ENCODE measurements around the gene TBC1D22B.
"Not testable (repeated sequence)": the region's sequence is repeated elsewhere in the genome, so short reads cannot be mapped to it uniquely, and the experiment has no call there.

TBC1D22B gene

DNA sequence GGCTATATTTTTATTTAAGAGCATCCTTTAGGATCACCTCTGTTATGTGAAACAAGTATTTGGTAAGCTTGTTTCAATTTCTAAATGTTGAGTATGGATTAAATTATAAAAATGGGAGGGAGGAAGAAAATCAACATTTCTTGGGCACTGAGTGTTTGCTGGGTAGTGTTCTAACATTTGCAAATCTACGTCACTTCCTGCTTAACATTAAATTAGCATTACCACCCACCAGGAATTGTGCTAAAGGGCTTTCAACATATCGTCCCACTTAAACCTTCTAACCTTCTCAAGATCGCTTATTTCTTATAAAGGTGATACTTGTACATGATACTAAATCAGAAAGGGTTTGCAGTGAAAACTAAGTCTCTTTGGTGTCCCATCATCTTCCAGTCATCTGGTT is 8.3 kb downstream of the TBC1D22B start:
- DNase-seq (ENCODE audit: low read depth in 2 of 2) = no peak

DNA sequence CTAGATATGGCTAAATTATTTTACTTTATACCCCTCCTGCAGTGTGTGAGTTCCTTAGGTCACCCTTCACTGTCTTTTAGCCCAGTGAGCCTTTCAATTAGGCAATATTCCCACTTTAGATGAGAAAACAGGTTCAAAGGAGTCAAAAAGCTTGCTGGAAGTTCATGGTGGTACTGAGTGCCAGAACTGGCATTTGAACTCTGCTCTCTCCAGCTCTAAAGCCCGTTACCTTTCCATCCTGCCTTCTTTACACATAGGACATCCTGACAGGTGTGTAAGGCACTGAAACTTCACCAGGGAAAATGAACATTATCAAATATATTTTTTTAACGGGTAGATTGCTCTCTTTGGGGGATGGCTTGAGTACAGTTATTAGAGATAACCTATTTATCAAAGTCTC is 11.5 kb downstream of the TBC1D22B start:
- no peak for DNase-seq (ENCODE audit: low read depth in 2 of 2)

DNA sequence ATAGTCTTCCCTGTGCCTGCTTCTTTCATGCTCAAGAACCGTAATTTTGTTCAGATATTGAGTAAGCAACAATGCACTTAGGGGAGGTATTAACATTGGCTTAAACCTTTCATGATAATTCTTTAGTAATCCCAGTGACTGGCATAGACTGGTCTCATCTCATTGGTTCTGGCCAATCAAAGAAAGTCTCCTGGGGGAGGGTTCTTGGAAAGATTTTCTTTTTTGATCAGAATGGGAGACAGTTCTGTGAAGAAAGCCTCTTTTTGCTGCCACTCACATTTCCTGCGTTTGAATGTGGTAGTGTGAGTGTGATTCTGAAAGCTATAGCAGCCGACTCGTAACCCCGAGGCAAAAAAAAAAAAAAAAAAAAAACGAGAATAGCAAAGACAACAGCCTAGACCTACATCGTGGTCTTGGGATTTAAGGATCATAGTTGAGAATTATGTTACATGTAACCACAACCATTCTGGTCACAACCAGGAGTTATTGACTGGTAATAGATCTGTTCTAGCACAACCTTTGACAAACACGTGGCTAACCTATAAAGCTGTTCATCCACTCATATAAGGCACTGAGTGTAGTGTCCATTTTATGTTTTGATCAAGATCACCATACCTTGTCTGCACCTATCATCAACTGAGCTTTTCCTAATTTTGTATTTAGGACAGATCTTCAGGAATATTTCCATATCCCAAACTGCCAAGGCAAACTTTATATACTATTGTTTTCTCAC is 15.4 kb downstream of the TBC1D22B start:
- no peak for DNase-seq (ENCODE audit: low read depth in 2 of 2)

DNA sequence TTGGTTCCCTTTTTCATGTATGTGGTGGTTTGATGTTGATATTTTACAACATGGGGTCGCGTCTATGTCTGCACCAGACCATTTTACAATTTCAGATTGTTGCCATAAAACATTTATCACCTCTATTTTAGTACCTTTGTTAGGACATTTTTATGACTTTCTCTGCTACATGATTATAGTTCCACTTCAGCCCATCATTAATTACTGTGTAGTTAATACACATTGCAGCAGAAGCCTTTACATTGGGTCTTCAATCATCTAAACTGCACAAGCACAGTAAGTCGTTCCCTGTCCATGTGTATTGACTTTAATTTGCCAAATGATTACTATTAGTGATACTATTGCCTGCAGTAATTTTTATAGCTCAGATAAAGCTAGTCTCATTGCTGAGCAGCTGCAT is 16.1 kb downstream of the TBC1D22B start:
- no peak for DNase-seq (ENCODE audit: low read depth in 2 of 2)

DNA sequence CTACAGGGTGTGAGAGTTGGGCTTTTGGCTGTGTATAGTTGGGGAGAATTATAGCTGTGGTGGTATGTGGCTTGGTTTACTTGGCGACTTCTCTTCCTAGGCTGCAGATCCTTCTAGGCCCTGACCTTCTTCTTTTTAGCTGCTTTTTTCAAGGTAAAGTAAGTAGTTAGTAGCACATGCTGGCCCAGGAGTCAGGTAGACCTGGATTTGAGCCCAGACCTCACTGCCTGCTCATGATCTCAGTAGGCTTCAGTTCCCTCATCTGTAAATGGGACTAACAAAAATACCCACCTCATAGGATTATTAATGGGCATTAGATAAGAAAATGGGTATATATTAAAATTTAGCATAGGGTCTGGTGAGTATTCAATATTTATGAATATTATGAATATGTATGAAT is 17.8 kb downstream of the TBC1D22B start:
- DNase-seq (ENCODE audit: low read depth in 2 of 2) = no peak

DNA sequence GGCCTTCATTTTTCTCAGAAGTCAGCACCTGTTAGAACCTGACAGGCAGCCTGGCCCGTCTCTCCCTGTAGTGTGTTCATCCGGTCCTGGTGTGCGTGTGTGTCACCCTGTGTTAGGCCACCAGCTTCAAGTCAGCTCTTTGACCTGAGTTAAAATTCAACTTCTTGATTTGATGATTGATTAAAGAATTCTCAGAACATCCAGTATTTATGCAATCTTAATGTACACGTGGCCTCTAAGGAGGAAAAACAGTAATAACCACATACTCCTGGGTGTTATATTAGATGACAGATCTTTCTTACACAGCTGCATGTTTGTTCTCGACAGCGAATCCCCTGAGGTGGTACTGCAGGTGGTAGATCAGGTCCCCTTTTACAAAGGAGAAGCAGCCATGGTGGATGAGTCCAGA is 19.4 kb downstream of the TBC1D22B start:
- no peak for DNase-seq (ENCODE audit: low read depth in 2 of 2)

DNA sequence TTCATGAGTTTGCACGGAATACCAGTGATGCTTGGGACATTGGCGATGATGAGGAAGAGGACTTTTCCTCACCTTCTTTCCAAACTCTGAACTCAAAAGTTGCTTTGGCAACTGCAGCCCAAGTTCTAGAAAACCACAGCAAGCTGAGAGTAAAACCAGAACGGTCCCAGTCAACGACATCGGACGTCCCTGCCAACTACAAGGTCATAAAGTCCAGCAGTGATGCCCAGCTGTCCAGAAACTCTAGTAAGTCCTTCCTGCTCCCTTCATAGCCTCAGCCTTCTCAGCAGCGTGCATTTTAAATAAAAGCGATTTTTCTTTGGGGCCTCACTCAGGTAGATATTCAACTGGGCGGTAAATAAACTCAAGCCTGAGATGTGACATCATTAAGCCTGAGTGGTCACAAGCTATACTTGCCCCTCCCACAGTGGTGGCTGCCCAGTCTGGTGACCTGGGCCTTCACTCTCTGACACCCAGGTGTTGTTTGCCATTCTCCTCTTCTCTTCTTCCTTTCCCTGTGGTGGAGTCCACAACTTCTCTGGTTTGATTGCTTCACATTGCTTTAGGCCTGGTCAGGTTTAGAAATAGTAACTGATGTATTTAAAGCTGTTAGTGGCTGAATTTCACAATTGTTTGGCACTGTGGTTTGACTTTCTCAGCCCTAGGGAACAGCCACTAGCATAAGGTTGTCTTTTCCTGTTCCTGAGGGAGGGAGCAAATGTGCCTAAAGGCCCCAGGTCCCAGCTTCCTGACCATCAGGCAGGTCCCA is 22.0 kb downstream of the TBC1D22B start:
- DNase-seq (ENCODE audit: low read depth in 2 of 2) = no peak

DNA sequence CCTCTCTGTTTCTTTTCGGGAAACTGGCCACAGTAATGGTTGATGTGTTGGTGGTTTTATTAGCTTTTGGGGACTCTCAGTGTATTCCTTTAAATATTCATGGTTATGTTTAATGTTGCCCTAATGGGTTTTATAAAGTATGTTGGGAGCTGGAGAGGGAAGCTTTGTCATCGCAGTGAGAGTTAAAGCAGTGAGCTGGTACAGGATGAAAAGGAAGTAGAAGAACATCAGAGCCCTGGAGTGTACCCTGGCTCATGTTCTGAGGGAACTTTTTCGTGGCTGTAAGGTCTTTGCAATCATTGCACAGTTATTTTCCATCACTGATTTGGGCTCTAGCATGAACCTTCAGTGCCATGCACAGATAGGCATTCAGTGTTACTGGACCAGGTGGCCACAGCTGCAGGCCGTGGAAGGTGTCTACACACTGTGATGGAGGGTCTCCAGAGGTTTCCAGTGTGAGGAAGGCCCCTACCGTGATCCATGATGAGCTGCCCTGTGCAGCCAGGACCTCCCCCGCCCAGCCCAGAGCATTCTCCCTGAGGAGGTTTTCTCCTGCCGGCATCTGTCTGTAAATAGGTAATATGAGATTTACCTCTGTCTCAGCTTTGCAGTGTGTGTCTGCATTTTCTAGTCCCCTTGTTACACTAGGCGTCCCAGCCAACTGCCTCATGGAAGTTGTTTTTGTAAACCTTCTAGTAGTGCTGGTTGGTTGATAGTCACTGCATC is 22.8 kb downstream of the TBC1D22B start:
- DNase-seq (ENCODE audit: low read depth in 2 of 2) = no peak

DNA sequence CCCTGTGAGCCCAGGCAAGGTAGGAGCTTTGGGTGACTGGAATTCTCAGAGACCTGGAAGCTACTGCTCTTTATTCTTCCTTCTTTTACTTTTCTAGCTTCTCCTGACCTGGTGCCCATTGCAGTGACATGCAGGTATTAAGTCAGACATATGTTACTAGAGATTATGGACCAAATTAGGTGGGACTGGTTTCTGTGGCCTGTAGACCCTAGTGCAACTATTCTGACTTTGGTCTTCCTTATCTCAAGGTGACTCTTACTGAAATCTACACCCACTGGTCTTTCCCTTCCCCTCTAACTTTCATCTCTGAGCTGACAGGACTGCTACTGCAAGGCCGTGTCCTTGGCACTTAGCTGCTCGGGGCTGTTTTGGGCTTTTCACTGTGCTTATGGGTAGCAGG is 24.8 kb downstream of the TBC1D22B start:
- DNase-seq (ENCODE audit: low read depth in 2 of 2) = no peak

DNA sequence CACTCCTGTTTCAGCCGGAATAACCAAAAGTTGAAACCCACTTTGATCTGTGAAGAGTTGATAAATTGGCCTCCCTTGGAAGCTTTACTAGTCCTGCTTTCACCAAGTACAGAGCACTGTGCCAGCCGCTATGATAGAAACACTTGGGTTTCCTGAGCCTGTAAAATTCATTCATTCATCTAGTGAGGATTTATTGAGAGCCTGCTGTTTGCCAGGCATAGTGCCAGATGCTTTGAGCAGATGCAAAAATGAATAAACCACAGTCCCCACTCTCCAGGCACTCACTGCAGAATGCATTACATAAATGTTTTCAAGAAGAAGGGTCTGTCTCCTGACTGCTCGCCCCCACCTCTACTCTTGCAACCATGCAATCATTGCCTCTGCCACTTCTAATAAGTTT is 25.7 kb downstream of the TBC1D22B start:
- DNase-seq (ENCODE audit: low read depth in 2 of 2) = no peak

DNA sequence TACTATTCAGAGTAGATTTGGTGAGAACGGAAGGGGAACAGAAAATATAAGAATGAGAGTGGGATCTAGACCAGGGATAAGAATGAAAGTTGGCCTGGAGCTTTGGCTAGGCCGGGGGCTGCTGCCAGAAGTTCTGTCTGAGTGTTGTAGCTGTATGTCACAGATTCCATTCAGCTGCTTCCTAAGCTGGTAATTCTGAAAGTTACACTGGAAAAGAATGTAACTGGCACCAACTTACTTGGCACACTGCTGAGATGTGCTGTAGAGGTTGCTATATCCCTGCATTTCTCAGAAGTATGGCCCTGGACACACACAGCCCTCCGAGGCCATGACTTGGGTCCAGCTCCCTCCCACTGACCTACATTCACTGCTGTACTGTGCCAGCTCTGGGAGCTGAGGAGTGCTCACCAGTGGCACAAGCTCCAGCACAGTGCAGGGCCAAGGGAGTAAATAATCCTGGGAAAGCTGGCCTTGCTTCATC is 26.1 kb downstream of the TBC1D22B start:
- no peak for DNase-seq (ENCODE audit: low read depth in 2 of 2)

DNA sequence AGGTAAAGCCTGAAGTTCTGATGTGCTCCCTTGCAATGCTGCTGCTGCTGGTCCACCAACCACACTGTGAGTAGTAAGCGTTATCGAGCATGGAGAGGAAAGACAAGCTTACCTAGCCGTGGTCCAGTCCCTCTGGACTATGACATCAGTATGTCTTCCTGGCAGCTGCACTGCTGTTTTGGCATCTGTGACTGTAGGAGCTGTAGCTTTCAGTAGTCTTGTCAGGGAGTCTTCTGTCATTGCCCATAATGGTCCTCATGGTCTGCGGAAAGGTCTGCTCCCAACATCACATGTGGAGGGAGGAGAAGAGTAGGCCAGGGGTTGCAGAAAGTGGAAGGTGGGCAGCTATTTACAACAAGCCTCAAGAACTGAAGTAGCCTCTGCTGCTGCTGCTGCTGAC is 27.2 kb downstream of the TBC1D22B start:
- DNase-seq (ENCODE audit: low read depth in 2 of 2) = no peak

DNA sequence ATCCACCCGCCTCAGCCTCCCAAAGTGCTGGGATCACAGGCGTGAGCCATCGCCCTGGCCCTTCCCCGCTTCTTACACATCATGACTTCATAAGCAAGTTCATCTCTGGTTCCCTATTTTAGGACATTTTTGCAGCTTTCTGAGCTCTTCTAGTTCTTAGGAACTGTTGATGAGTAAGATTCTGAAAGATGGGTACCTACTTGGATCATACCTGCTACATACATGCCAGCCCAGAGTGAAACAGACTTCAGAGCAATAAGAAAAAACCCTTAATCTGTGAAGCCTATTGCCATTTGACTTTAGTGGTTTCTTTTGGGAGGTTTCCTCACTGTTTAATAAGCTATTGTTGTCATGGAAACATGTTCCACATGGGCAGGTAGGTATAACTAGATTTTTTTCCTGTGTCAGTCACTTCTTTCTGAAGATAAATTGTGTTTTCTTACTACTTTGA is 28.3 kb downstream of the TBC1D22B start:
- DNase-seq (ENCODE audit: low read depth in 2 of 2) = no peak

DNA sequence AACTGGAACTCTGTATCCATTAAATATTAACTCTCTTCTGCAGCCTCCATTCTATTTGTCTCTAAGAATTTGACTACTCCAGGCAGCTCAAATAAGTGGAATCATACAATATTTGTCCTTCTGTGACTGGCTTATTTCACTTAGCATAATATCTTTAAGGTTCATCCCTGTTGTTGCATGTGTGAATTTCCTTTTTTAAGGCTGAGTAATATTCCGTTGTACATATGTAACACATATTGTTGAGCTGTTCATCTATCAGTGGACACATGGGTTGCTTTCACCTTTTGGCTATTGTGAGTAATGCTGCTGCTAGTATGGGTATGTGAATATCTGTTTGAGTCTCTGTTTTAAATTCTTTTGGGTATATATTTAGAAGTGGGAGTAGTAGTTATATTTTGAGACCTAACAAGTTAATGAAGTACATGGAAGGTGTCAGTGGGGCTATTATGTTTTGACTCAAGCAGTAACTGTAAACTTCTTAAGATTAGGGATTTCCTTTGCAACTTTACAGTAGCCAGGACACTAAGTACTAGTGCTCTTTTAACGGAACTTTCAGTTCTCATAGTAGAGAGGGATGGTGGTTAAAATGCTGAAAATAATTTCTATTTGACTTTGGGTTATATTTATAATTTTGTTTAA is 30.1 kb downstream of the TBC1D22B start:
- DNase-seq (ENCODE audit: low read depth in 2 of 2) = no peak

DNA sequence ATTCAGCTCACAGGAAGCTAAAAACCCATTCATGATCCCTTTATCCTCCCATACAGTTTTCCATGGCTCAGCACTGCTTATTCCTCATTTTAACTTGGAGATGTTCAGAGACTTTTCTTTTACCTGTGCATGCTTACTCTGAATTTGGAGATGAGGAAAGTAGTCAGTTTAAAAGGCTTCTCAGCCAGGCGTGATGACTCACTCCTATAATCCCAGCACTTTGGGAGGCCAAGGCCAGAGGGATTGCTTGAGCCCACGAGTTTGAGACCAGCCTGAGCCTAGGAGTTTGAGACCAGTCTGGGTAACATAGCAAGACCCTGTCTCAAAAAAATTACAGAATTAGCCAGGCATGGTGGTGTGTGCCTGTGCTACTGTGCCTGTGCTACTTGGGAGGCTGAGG is 30.7 kb downstream of the TBC1D22B start:
- DNase-seq (ENCODE audit: low read depth in 2 of 2) = no peak

DNA sequence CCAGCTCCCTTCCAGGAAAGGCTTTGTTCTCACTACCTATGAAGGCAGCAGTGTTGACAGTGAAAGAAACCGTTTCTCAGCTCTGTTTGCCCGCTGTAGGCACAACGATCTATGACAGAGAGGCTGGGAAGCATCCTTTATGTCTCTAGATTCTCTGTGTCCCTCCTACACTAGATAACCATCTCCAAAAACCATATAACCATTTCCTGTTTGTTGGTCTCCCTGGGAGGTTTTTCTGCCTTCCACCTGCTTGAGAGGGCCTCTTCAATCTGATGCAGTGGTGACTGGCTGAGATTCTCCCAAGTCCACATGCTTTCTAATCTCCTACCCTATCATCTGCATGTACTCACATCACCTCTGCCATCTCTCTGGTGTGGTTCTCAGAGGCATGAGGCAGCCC is 32.4 kb downstream of the TBC1D22B start:
- no peak for DNase-seq (ENCODE audit: low read depth in 2 of 2)

DNA sequence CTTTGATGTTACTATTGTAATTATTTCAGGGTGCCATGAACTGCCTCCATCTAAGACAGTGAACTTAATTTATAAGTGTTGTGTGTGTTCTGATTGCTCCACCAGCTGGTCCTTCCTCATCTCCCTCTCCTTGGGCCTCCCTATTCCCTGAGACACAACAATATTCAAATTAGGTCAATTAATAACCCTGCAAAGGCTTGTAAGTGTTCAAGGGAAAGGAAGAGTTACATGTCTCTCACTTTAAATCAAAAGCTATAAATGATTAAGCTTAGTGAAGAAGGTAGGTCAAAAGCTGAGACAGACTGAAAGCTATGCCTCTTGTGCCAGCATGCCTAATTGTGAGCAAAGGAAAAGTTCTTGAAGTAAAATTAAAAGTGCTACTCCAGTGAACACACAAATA is 35.9 kb downstream of the TBC1D22B start:
- no peak for DNase-seq (ENCODE audit: low read depth in 2 of 2)

DNA sequence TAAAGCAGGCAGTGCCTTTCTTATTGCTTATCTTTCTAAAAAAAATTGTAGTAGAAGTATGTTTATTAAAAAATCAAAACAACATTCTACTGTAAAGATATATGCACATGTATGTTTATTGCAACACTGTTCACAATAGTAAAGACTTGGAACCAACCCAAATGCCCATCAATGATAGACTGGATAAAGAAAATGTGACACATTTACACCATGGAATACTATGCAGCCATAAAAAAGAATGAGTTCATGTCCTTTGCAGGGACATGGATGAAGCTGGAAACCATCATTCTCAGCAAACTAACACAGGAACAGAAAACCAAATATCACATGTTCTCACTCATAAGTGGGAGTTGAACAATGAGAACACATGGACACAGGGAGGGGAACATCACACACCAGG is 40.1 kb downstream of the TBC1D22B start:
- not testable (repeated sequence) for DNase-seq (ENCODE audit: low read depth in 2 of 2)

DNA sequence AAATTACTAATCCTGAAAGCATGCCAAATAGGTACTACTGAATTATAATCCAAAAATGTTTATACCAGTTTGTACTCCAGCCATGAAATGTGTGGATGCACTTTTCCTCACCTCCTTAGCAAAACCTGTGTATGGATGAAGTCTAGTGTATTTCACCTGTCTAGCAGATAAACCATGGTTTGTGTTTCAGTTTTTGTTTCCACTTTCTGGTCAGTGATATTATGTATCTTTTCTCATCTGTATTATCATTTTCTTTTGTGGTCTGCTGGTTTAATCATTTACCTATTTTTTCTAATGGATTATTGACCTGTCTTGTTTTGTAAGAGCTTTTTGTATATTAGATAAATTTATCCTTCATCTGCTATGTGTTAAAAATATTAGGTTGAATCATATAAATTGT is 41.4 kb downstream of the TBC1D22B start:
- no peak for DNase-seq (ENCODE audit: low read depth in 2 of 2)

DNA sequence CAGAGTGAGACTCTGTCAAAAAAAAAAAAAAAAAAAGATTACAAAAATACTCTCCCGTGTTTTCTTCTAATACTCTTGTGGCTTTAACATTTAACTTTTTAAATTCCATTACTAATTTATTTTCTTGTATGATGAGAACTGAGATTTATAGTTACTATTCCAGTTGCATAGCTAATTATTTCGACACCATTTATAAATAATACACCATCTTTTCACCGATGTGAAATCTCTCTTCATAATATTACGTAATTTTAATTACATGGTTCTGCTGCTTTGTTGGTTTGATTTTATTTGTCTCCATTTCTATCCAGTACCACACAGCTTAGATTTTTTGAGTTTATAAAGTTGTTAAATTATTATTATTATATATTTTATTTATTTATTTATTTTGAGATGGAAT is 42.4 kb downstream of the TBC1D22B start:
- DNase-seq (ENCODE audit: low read depth in 2 of 2) = no peak

DNA sequence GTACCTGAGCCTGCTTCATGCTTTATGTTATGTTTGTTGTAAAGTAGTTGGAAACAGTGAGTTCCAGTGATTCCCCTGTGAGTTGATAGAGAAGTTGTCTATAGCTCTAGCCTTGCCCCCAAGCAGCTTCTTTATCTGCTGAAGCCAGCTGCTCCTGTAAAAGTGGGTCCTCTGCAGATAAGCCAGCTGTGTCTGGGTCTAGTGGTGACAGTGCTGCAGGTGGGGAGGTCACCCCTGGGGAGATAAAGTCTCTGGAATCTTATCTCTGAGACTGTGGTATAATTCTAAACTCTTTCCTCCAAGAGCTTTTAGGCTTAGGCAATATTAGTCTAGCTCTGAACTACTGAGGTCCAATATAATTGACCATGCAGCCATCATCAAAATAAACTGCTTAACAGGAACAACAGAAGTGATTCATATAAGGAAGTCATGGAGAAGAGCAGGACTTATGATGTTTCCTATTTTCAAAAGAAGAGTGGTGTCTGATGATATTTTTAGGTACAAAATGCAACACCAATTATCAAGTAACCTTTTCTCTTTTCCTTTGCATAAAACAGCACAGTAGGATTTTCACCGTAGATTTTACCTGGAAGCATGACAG is 44.6 kb downstream of the TBC1D22B start:
- no peak for DNase-seq (ENCODE audit: low read depth in 2 of 2)

Data from stimulated activated CD8-positive, alpha-beta memory T cell treated with anti-CD3 and anti-CD28 coated beads, Interleukin-15, amount 100 ng/mL, for 4 hours (primary cell).